ES-I3 (cell line): ENCODE data around the gene TSPAN10.

ENCODE experiments used
- H3K36me3 ChIP-seq: 2 replicates; pipeline ENCODE4 v1.6.1; 2013; ENCODE audit warnings: mild to moderate bottlenecking, low read length, control low read depth, moderate library complexity; ENCODE audit not compliant: insufficient read depth
- H3K4me1 ChIP-seq: 2 replicates; pipeline ENCODE4 v1.6.1; 2013; ENCODE audit warnings: mild to moderate bottlenecking, control low read depth, low read length; ENCODE audit not compliant: insufficient read depth
- H3K9ac ChIP-seq: 2 replicates; pipeline ENCODE4 v1.6.1; 2013; ENCODE audit warnings: low read depth, mild to moderate bottlenecking, low read length, moderate library complexity
- H3K9me3 ChIP-seq: 2 replicates; pipeline ENCODE4 v1.6.1; 2013; ENCODE audit warnings: mild to moderate bottlenecking, low read length, moderate library complexity; ENCODE audit not compliant: control insufficient read depth, insufficient read depth

TSPAN10 gene

DNA sequence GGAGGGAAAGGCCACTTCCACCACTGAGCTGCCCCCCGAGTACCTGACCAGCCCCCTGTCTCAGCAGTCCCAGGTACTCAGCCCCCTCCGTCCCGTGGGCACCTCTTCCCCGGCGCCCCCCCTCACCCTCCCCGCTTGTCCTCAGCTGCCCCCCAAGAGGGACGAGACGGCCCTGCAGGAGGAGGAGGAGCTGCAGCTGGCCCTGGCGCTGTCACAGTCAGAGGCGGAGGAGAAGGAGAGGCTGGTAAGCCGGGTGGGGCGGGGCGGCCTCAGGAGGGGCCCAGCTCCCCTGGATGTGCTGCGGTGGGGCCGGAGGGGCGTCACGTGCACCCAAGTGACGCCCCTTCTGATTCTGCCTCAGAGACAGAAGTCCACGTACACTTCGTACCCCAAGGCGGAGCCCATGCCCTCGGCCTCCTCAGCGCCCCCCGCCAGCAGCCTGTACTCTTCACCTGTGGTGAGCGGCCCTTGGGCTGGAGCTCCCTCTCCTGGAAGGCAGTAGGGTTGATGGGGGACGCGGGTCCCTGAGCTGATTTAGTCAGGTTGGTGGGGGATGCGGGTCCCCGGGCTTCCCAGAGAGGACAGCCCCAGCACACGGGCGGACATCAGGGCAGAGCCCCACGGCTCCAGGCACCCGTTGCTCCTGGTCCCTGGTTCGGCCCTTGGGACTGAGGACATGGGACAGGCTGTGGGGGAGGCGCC is 56.7 kb downstream of the TSPAN10 start:
- Histone ChIP-seq H3K9ac (no peak overlapping the region), H3K9me3 (no peaks in the 10 kb centered on the region), H3K4me1 (no peaks in the 10 kb centered on the region), H3K36me3 (peaks cover 18% of the 10 kb centered on the region)

DNA sequence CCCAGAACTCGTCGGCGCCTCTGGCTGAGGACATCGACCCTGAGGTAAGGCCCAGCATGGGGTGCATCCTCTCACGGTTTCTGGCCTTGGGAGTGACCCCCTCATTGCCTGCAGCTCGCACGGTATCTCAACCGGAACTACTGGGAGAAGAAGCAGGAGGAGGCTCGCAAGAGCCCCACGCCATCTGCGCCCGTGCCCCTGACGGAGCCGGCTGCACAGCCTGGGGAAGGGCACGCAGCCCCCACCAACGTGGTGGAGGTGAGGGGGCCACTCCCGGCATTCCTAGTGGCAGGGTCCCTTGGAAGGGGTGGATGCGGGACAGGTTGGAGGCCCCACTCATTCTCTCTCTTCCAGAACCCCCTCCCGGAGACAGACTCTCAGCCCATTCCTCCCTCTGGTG is 57.8 kb downstream of the TSPAN10 start:
- no peaks in the 10 kb centered on the region for H3K9me3 ChIP-seq
- H3K9ac ChIP-seq, result no peak overlapping the region
- H3K4me1 ChIP-seq, result no peaks in the 10 kb centered on the region
- peaks cover 18% of the 10 kb centered on the region for H3K36me3 ChIP-seq

DNA sequence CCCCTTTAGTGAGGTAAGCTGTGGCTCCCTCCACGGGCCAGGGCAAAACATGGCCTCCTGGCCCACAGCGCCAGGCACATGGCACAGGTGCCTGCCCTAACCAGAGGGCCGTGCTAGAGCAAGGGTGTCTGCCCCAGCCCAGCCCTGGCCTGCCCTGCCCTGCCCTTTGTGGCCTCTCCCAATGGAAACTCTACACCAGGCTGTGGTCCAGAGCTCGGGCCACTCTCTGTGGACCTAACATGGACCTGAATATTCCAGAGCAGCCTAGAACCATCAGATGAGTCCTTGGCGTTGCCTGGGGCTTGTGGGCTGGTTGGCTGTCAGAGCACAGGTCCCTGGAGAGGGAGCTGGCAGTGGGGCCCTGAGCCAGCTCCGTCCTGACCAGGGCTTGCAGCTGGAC is 58.2 kb downstream of the TSPAN10 start:
- H3K4me1 ChIP-seq, result no peaks in the 10 kb centered on the region
- no peaks in the 10 kb centered on the region for H3K9me3 ChIP-seq
- H3K9ac ChIP-seq, result no peak overlapping the region
- peaks cover 18% of the 10 kb centered on the region for H3K36me3 ChIP-seq

DNA sequence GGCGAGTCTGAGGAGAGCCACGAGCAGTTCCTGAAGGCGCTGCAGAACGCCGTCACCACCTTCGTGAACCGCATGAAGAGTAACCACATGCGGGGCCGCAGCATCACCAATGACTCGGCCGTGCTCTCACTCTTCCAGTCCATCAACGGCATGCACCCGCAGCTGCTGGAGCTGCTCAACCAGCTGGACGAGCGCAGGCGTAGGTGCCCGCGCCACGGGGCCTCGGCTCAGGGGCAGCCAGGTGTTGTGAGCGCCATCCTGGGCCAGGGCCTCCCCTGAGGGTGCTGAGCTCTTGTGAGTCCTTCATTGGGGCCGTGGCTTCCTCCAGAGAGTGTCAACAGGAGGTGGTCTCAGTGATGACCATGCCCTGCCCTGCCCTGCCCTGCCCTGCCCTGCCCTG is 58.8 kb downstream of the TSPAN10 start:
- Histone ChIP-seq H3K36me3 (peaks cover 18% of the 10 kb centered on the region), H3K4me1 (no peaks in the 10 kb centered on the region), H3K9ac (no peak overlapping the region), H3K9me3 (no peaks in the 10 kb centered on the region)

- Histone ChIP-seq H3K4me1 (no peaks in the 10 kb centered on the region), H3K9me3 (no peaks in the 10 kb centered on the region), H3K9ac (no peak overlapping the region), H3K36me3 (peaks cover 20% of the 10 kb centered on the region)
Observed at GRCh38 chr17:81696218-81696941, 59.4 kb downstream of the TSPAN10 start.

- no peaks in the 10 kb centered on the region for H3K4me1 ChIP-seq
- no peaks in the 10 kb centered on the region for H3K9me3 ChIP-seq
- H3K9ac ChIP-seq, result no peak overlapping the region
- H3K36me3 ChIP-seq, result peaks cover 22% of the 10 kb centered on the region
Observed at GRCh38 chr17:81697261-81698044, 60.5 kb downstream of the TSPAN10 start.
